Neural cell (in vitro differentiated cells): Measurements from ENCODE around the gene SF1. TPM values are rescaled to one million over a fixed set of nuclear protein-coding genes. Genes with fewer than 3 reads are reported as not detected.

ENCODE experiments used
- H2AFZ ChIP-seq: fragments of 200-600, 300-800 bp; sonication (generic), shearing (Covaris generic); 2 replicates; pipeline ENCODE4 v1.6.0; 2014; ENCODE audit warnings: low read depth, mild to moderate bottlenecking, antibody characterized with exemption, low read length, moderate library complexity
- H3F3A ChIP-seq: fragments of 200-600 bp; shearing (Covaris generic); 2 replicates; pipeline ENCODE4 v1.6.1; 2016; ENCODE audit warnings: mild to moderate bottlenecking, moderate library complexity, mixed read lengths, antibody characterized with exemption, low read length; ENCODE audit not compliant: insufficient read depth, poor library complexity, severe bottlenecking
- H3K27ac ChIP-seq: fragments of 200-600, 300-800 bp; sonication (generic), shearing (Covaris generic); 2 replicates; pipeline ENCODE4 v1.5.1; 2014; ENCODE audit warnings: mild to moderate bottlenecking, low read length, moderate library complexity
- H3K27me3 ChIP-seq: fragments of 300-800, 200-600 bp; sonication (generic), shearing (Covaris generic); 2 replicates; pipeline ENCODE4 v1.6.0; 2014; ENCODE audit warnings: mild to moderate bottlenecking, low read depth, low read length, moderate library complexity; ENCODE audit not compliant: insufficient read depth
- H3K36me3 ChIP-seq: fragments of 300-800, 200-600 bp; sonication (generic), shearing (Covaris generic); 2 replicates; pipeline ENCODE4 v1.5.1; 2014; ENCODE audit warnings: mild to moderate bottlenecking, antibody characterized with exemption, low read length, moderate library complexity; ENCODE audit not compliant: insufficient read depth
- H3K4me2 ChIP-seq: fragments of 300-800, 200-600 bp; sonication (generic), shearing (Covaris generic); 2 replicates; pipeline ENCODE4 v1.6.0; 2014; ENCODE audit warnings: mild to moderate bottlenecking, low read length
- H3K4me3 ChIP-seq: fragments of 300-800, 200-600 bp; sonication (generic), shearing (Covaris generic); 2 replicates; pipeline ENCODE4 v1.5.1; 2014; ENCODE audit warnings: mild to moderate bottlenecking, low read length, moderate library complexity
- H3K79me2 ChIP-seq: fragments of 200-600 bp; shearing (Covaris generic); replicated peaks from 2 replicates; pipeline ENCODE4 v1.6.0; 2014; ENCODE audit warnings: mild to moderate bottlenecking, low read length, moderate library complexity; ENCODE audit not compliant: insufficient read depth
- H3K9ac ChIP-seq: fragments of 300-800, 200-600 bp; sonication (generic), shearing (Covaris generic); 2 replicates; pipeline ENCODE4 v1.6.1; 2016; ENCODE audit warnings: mild to moderate bottlenecking, low read length, mixed read lengths
- H3K9me2 ChIP-seq: fragments of 200-600 bp; shearing (Covaris generic); 2 replicates; pipeline ENCODE4 v1.6.1; 2016; ENCODE audit warnings: mild to moderate bottlenecking, low read length, mixed read lengths; ENCODE audit not compliant: insufficient read depth
- H3K9me3 ChIP-seq: fragments of 200-600, 300-800 bp; sonication (generic), shearing (Covaris generic); 2 replicates; pipeline ENCODE4 v1.6.1; 2016; ENCODE audit warnings: mild to moderate bottlenecking, mixed run types, low read length, moderate library complexity, mixed read lengths
- H4K20me1 ChIP-seq: fragments of 200-600 bp; shearing (Covaris generic); 2 replicates; pipeline ENCODE4 v1.6.1; 2016; ENCODE audit warnings: mild to moderate bottlenecking, mixed run types; ENCODE audit not compliant: insufficient read depth
- CTCF ChIP-seq: fragments of 450-650 bp; IDR thresholded peaks from 2 replicates; pipeline ENCODE4 v1.5.1; 2014; ENCODE audit warnings: antibody characterized with exemption, mild to moderate bottlenecking, moderate library complexity; ENCODE audit not compliant: poor library complexity, severe bottlenecking
- EP300 ChIP-seq: fragments of 450-650 bp; conservative IDR thresholded peaks from 2 replicates; pipeline ENCODE4 v1.6.1; 2014; ENCODE audit warnings: antibody characterized with exemption, mild to moderate bottlenecking, moderate library complexity; ENCODE audit not compliant: poor library complexity, severe bottlenecking
- EZH2 ChIP-seq: fragments of 200-600, 300-800 bp; shearing (Covaris generic), sonication (generic); IDR thresholded peaks from 2 replicates; pipeline ENCODE4 v1.6.1; 2014; ENCODE audit warnings: antibody characterized with exemption, low read length, borderline replicate concordance, mild to moderate bottlenecking; ENCODE audit not compliant: insufficient read depth, poor library complexity, severe bottlenecking
- MXI1 ChIP-seq: fragments of 450-650 bp; conservative IDR thresholded peaks from 2 replicates; pipeline ENCODE4 v1.6.1; 2014; ENCODE audit warnings: antibody characterized with exemption, mild to moderate bottlenecking; ENCODE audit not compliant: poor library complexity, severe bottlenecking
- POLR2AphosphoS5 ChIP-seq: IDR thresholded peaks from 2 replicates; pipeline ENCODE4 v1.6.1; 2012
- RAD21 ChIP-seq: fragments of 450-650 bp; conservative IDR thresholded peaks from 2 replicates; pipeline ENCODE4 v1.6.1; 2014; ENCODE audit warnings: antibody characterized with exemption, mild to moderate bottlenecking, moderate library complexity
- SMC3 ChIP-seq: fragments of 450-650 bp; conservative IDR thresholded peaks from 2 replicates; pipeline ENCODE4 v1.6.1; 2014; ENCODE audit warnings: antibody characterized with exemption, mild to moderate bottlenecking, moderate library complexity; ENCODE audit not compliant: poor library complexity
- TAF1 ChIP-seq: IDR thresholded peaks from 2 replicates; pipeline ENCODE4 v1.6.1; 2012; ENCODE audit warnings: low read depth
- polyA plus RNA-seq: library from polyadenylated mRNA; depleted of rRNA; stranded (reverse); fragments of >200 nt; gene quantifications from 2 replicates; pipeline ENCODE4 v1.2.3, GENCODE V29; 2014
- TF ChIP-seq, protein P1 (sequence below): IDR thresholded peaks from 2 replicates; pipeline ENCODE4 v1.6.1; 2012; ENCODE audit warnings: borderline replicate concordance

SF1 gene
- polyA plus RNA-seq, 1 donor from 2014 or later: 53.2 TPM

GRCh38 chr11:64814712-64815187 lies 36.4 kb upstream of the SF1 start:
- H3K4me3 ChIP-seq: no peak overlapping the region
- no peak overlapping the region for H2AFZ ChIP-seq
- H3K79me2 ChIP-seq: no peaks in the 10 kb centered on the region
- no peaks in the 10 kb centered on the region for H3F3A ChIP-seq
- H3K9me2 ChIP-seq: no peaks in the 10 kb centered on the region
- TF ChIP-seq CTCF (no peak), RAD21 (no peak), POLR2AphosphoS5 (no peak), MXI1 (no peak), TAF1 (no peak), EZH2 (no peak), SMC3 (no peak), EP300 (no peak)
- TF ChIP-seq, protein P1, sequence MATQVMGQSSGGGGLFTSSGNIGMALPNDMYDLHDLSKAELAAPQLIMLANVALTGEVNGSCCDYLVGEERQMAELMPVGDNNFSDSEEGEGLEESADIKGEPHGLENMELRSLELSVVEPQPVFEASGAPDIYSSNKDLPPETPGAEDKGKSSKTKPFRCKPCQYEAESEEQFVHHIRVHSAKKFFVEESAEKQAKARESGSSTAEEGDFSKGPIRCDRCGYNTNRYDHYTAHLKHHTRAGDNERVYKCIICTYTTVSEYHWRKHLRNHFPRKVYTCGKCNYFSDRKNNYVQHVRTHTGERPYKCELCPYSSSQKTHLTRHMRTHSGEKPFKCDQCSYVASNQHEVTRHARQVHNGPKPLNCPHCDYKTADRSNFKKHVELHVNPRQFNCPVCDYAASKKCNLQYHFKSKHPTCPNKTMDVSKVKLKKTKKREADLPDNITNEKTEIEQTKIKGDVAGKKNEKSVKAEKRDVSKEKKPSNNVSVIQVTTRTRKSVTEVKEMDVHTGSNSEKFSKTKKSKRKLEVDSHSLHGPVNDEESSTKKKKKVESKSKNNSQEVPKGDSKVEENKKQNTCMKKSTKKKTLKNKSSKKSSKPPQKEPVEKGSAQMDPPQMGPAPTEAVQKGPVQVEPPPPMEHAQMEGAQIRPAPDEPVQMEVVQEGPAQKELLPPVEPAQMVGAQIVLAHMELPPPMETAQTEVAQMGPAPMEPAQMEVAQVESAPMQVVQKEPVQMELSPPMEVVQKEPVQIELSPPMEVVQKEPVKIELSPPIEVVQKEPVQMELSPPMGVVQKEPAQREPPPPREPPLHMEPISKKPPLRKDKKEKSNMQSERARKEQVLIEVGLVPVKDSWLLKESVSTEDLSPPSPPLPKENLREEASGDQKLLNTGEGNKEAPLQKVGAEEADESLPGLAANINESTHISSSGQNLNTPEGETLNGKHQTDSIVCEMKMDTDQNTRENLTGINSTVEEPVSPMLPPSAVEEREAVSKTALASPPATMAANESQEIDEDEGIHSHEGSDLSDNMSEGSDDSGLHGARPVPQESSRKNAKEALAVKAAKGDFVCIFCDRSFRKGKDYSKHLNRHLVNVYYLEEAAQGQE: no peak
- no peaks in the 10 kb centered on the region for H3K27me3 ChIP-seq
- H3K9me3 ChIP-seq: no peaks in the 10 kb centered on the region
- no peak overlapping the region for H3K4me2 ChIP-seq
- no peaks in the 10 kb centered on the region for H3K36me3 ChIP-seq
- H3K27ac ChIP-seq: no peak overlapping the region
- no peaks in the 10 kb centered on the region for H4K20me1 ChIP-seq
- H3K9ac ChIP-seq: no peak overlapping the region

DNA sequence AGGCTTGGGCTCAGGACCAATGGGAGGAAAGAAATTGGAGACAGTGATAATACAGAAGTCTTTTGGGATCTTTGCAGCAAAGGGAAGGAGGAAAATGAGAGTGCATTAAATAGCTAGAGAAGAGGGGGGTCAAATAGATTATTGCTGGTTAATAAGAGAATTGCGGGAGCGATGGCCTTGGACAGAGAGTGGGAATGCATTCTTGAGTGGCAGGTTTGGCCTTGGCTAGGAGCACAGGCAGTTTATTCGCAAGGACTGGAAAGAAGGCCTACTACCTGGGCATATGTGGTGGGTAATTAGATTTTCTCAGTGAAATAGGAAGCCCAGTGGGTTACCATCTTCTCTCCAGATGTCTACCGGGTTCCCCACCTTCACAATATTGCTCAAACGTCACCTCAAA lies 35.5 kb upstream of the SF1 start:
- H3K27ac ChIP-seq: no peak overlapping the region
- TF ChIP-seq MXI1 (no peak), SMC3 (no peak), EP300 (no peak), EZH2 (no peak), POLR2AphosphoS5 (no peak), RAD21 (no peak), CTCF (no peak), TAF1 (no peak)
- TF ChIP-seq, protein P1: no peak
- no peaks in the 10 kb centered on the region for H3K9me2 ChIP-seq
- H3F3A ChIP-seq: no peaks in the 10 kb centered on the region
- H4K20me1 ChIP-seq: no peaks in the 10 kb centered on the region
- H3K4me2 ChIP-seq: no peak overlapping the region
- H2AFZ ChIP-seq: no peak overlapping the region
- H3K36me3 ChIP-seq: no peaks in the 10 kb centered on the region
- no peaks in the 10 kb centered on the region for H3K27me3 ChIP-seq
- no peak overlapping the region for H3K9ac ChIP-seq
- peaks cover 8% of the 10 kb centered on the region for H3K79me2 ChIP-seq
- no peaks in the 10 kb centered on the region for H3K9me3 ChIP-seq
- H3K4me3 ChIP-seq: no peak overlapping the region
